Tibial nerve (tissue), 4 donors: ENCODE results near the gene TMUB2. TPM values are rescaled to one million over a fixed set of nuclear protein-coding genes. Genes with fewer than 3 reads are reported as not detected.

Experiments
- DNase-seq, 2 donors: peaks; one replicate each; pipeline ENCODE4 v3.0.0-alpha.2; 2019; ENCODE audit warnings: low spot score in 2 of 2
- H3K27ac ChIP-seq, 4 donors: fragments of 200-600 bp; sonication (generic) in 3 of 4; one replicate each; pipeline ENCODE4 v1.5.1; 2017 to 2019; ENCODE audit warnings: mild to moderate bottlenecking in 1 of 4
- H3K27me3 ChIP-seq, 2 donors: fragments of 200-600 bp; sonication (generic) in 1 of 2; one replicate each; pipeline versions ENCODE4 v1.5.1 to v1.6.0; 2017 to 2019
- H3K36me3 ChIP-seq, 3 donors: fragments of 200-600 bp; sonication (generic); one replicate each; pipeline ENCODE4 v1.5.1; 2018 to 2019
- H3K4me1 ChIP-seq, 4 donors: fragments of 200-600 bp; sonication (generic) in 3 of 4; one replicate each; pipeline ENCODE4 v1.5.1; 2017 to 2019
- H3K4me3 ChIP-seq, 4 donors: fragments of 200-600 bp; sonication (generic) in 3 of 4; one replicate each; pipeline ENCODE4 v1.5.1; 2017 to 2019; ENCODE audit warnings: mild to moderate bottlenecking in 1 of 4, moderate library complexity in 1 of 4
- H3K9me3 ChIP-seq, 4 donors: fragments of 200-600 bp; sonication (generic) in 3 of 4; one replicate each; pipeline ENCODE4 v1.5.1; 2017 to 2019
- EP300 ChIP-seq, 2 donors: sonication (generic); formaldehyde crosslinking; IDR thresholded peaks; one replicate each; pipeline ENCODE4 v1.6.1; 2017; ENCODE audit warnings: antibody characterized with exemption in 2 of 2, mild to moderate bottlenecking in 1 of 2
- POLR2A ChIP-seq, 2 donors: fragments of 450-650 bp; IDR thresholded peaks; one replicate each; pipeline ENCODE4 v1.6.1; 2017; ENCODE audit warnings: antibody characterized with exemption in 2 of 2, mild to moderate bottlenecking in 2 of 2, moderate library complexity in 2 of 2
- WGBS, 2 donors: methylation state at CpG; one replicate each; pipeline ENCODE4 v1.1.5; 2018; 5-methylcytosine and 5-hydroxymethylcytosine counted together
- total RNA-seq, 4 donors: library from RNA; depleted of rRNA; stranded (reverse); fragments of >200 nt; gene quantifications; one replicate each; pipeline ENCODE4 v1.1.0, GENCODE V29; 2016
- TF ChIP-seq, protein P1 (sequence below), 5 experiments: fragments of 200-600 bp in 3 of 5; fragments of 450-650 bp in 2 of 5; sonication (generic) in 3 of 5; IDR thresholded peaks; one replicate each; pipeline ENCODE4 v1.5.1; 2016 to 2019; ENCODE audit warnings: antibody characterized with exemption in 5 of 5, mild to moderate bottlenecking in 3 of 5, moderate library complexity in 2 of 5

Gene TMUB2
- total RNA-seq, 4 donors from 2014 or later = 28.6 to 41.2 (median 35.6) TPM

DNA sequence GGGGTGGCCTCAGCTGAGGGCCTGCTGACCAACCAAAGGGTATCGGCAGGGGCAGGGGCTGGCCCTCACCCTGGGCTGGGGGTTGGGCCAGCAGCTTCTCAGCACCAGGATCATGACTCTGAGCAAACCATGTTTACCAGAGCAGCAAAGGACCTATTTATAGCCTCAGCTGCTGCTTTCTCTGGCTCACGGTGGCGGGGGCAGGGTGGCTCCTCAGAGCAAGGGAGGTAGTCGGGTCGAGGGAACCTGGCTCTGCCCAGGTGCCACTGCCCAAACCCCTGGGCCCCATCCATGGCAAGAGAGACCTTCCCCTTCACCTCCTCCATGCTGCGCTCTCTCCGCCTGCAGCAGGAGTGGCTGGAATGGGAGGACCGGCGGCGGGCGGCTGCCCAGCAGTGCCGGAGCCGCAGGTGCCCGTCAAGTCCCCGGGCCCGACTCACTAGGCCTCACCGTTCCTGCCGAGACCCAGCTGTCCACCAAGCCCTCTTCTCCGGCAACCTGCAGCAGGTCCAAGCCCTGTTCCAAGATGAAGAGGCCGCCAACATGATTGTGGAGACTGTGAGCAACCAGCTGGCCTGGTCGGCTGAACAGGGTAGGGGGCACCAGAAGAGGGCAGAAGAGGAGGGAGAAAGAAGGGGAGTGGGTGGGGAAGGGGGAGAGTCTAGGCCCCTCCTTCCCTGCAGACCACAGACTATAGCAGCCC, 16.1 kb upstream of the TMUB2 start, which contains the start of gene ASB16:
Gene ASB16 (plus strand): TSS at position 206 of the 703 bp plus-strand sequence. CDS start 86 bp downstream, at position 292.
- no peaks in the 10 kb centered on the region for H3K9me3 ChIP-seq
- TF ChIP-seq, protein P1, sequence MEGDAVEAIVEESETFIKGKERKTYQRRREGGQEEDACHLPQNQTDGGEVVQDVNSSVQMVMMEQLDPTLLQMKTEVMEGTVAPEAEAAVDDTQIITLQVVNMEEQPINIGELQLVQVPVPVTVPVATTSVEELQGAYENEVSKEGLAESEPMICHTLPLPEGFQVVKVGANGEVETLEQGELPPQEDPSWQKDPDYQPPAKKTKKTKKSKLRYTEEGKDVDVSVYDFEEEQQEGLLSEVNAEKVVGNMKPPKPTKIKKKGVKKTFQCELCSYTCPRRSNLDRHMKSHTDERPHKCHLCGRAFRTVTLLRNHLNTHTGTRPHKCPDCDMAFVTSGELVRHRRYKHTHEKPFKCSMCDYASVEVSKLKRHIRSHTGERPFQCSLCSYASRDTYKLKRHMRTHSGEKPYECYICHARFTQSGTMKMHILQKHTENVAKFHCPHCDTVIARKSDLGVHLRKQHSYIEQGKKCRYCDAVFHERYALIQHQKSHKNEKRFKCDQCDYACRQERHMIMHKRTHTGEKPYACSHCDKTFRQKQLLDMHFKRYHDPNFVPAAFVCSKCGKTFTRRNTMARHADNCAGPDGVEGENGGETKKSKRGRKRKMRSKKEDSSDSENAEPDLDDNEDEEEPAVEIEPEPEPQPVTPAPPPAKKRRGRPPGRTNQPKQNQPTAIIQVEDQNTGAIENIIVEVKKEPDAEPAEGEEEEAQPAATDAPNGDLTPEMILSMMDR (IDR thresholded peaks at IDR 0.05) = no peak
- no peak for TF ChIP-seq POLR2A (IDR thresholded peaks at IDR 0.05)
- TF ChIP-seq EP300 (IDR thresholded peaks at IDR 0.05) = no peak
- WGBS, 2 donors = 11 to 29% methylated on average over 17 to 18 of the region's 21 CpGs
- H3K27ac ChIP-seq = peak within 1 kb of the TSS in 1 of 4 donors; percentile 44
- H3K4me1 ChIP-seq = peaks cover 0 to 21% (median 4%) of the 10 kb centered on the region in 4 donors
- peaks cover 0 to 2% (median 0%) of the 10 kb centered on the region in 3 donors for H3K36me3 ChIP-seq
- peak within 1 kb of the TSS in 1 of 4 donors; percentile 15 for H3K4me3 ChIP-seq
- no peaks in the 10 kb centered on the region for H3K27me3 ChIP-seq
- DNase-seq = no peak

DNA sequence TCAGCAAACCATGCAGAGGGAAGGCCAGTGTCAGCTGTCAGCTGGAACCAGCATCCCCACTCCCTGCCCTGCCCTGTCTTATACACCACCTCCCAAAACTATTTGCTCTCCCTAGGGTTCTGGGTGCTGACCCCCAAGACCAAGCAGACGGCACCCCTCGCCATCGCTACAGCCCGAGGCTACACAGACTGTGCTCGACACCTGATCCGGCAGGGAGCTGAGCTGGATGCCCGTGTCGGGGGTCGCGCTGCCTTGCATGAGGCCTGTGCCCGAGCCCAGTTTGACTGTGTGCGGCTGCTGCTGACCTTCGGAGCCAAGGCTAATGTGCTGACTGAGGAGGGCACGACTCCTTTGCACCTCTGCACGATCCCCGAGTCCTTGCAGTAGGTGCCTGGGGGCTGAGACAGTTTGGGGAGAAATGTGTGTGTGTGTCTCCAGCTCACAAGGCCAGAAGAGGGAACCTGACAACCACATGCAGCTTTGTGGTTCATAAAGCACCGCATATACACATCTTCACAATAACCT, 14.8 kb upstream of the TMUB2 start:
- Histone ChIP-seq H3K27me3 (no peaks in the 10 kb centered on the region), H3K36me3 (peaks cover 0 to 15% (median 0%) of the 10 kb centered on the region in 3 donors), H3K4me3 (no peak overlapping the region), H3K9me3 (no peaks in the 10 kb centered on the region), H3K27ac (no peak overlapping the region), H3K4me1 (peaks cover 0 to 21% (median 4%) of the 10 kb centered on the region in 4 donors)
- TF ChIP-seq, protein P1 (IDR thresholded peaks at IDR 0.05) = no peak
- TF ChIP-seq EP300 (IDR thresholded peaks at IDR 0.05) = no peak
- no peak for TF ChIP-seq POLR2A (IDR thresholded peaks at IDR 0.05)
- no peak for DNase-seq
- 72 to 75% methylated on average over 10 to 17 of the region's 17 CpGs for WGBS, 2 donors

DNA sequence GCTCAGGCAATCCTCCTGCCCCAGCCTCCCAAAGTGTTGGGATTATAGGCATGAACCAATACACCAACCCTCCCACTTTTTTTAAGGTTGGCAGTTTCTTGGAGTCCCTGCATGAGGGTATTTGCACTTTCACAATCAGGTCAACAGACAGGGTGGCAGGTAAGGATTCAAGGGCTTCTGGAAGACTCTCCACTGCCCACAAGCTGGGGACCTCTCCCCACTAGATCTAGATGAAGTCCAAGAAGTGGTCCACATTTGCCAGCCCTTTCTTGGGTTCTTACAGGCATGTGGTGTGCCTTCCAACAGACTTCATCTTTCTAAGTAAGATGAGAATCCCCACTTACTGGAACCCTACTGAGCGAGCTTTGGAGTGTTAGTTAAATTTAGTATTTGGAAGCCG, 12.3 kb upstream of the TMUB2 start:
- WGBS, 2 donors = 100% methylated on average over 2 of the region's 2 CpGs
- Histone ChIP-seq H3K27ac (no peak overlapping the region), H3K27me3 (no peaks in the 10 kb centered on the region), H3K9me3 (no peaks in the 10 kb centered on the region), H3K4me1 (peaks cover 0 to 12% (median 2%) of the 10 kb centered on the region in 4 donors), H3K36me3 (peaks cover 0 to 40% (median 0%) of the 10 kb centered on the region in 3 donors), H3K4me3 (no peak overlapping the region)
- no peak for DNase-seq
- TF ChIP-seq, protein P1 (IDR thresholded peaks at IDR 0.05) = no peak
- TF ChIP-seq EP300 (IDR thresholded peaks at IDR 0.05) (no peak), POLR2A (IDR thresholded peaks at IDR 0.05) (no peak)

DNA sequence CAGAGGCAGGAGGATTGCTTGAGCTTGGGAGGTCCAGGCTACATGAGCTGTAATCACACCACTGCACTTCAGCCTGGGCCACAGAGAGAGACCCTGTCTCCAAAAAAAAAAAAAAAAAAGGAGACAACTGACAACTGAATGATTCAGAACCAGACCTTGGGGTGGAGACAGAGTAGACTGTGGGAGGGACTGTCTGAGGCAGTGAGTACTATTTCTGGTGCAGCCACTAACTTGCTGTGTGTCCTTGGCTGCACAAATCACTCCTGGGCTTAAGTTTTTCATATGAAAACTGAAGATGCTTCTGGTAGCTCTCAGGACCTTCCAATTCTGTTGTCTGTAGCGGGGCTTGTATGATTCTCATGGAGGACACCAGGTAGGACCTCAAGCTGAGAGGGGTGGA, 10.5 kb upstream of the TMUB2 start:
- no peak overlapping the region for H3K27ac ChIP-seq
- no peaks in the 10 kb centered on the region for H3K4me1 ChIP-seq
- no peak overlapping the region for H3K4me3 ChIP-seq
- H3K27me3 ChIP-seq = no peaks in the 10 kb centered on the region
- H3K9me3 ChIP-seq = no peaks in the 10 kb centered on the region
- peaks cover 0 to 40% (median 0%) of the 10 kb centered on the region in 3 donors for H3K36me3 ChIP-seq
- TF ChIP-seq, protein P1 (IDR thresholded peaks at IDR 0.05) = no peak
- TF ChIP-seq EP300 (IDR thresholded peaks at IDR 0.05) (no peak), POLR2A (IDR thresholded peaks at IDR 0.05) (no peak)
- WGBS, 2 donors = 85 to 100% methylated on average over 1 of the region's 1 CpG
- no peak for DNase-seq
